ENCODE results near the gene ZNF581.

Gene ZNF581

GRCh38 chr19:55694656-55695491, 51.4 kb downstream of the ZNF581 start:
- in situ Hi-C loops (cut with HindIII; ENCODE audit: low pct_unique_long_range_greater_than_20kb, low sequenced_read_pairs): no loop called here
- no peak for TF ChIP-seq JUND (IDR thresholded peaks at IDR 0.05; ENCODE audit: low read depth)
- DNase-seq (ENCODE audit: low read depth in 1 of 2, low spot score in 1 of 2): no peak

Measured in T47D (cell line).